Panc1 (cell line): ENCODE measurements around the gene CD300E. TPM values are rescaled to one million over a fixed set of nuclear protein-coding genes. Genes with fewer than 3 reads are reported as not detected.

Source experiments
- ATAC-seq: fragments of 200-7000 bp; cut with Tn5 transposase; 2 replicates; pipeline ENCODE4 v1.9.1; 2020; ENCODE audit warnings: mild to moderate bottlenecking, moderate library complexity
- BruUV-seq: library from RNA; stranded (reverse); fragments of 400-500 nt; replicated peaks from 2 replicates; lab custom pipeline; 2021; lab: Mats Ljungman, UMichigan
- CTCF ChIA-PET: fragments of 300-600 bp; sonication (Branson Sonifier 250); formaldehyde crosslinking; loops from one replicate; lab custom pipeline; 2022; ENCODE audit warnings: antibody characterized with exemption; lab: Charles Lee
- POLR2A ChIA-PET: fragments of 300-600 bp; sonication (Branson Sonifier 250); formaldehyde crosslinking; loops from one replicate; lab custom pipeline; 2022; ENCODE audit warnings: antibody characterized with exemption; lab: Charles Lee
- DNase-seq: peaks from one replicate; pipeline ENCODE4 v3.0.0-alpha.2; 2010; ENCODE audit warnings: low read depth, low spot score
- H3K27ac ChIP-seq: 2 replicates; pipeline ENCODE4 v1.5.1; 2011; ENCODE audit warnings: mild to moderate bottlenecking, low read length, inconsistent platforms
- H3K27me3 ChIP-seq: fragments of 200-500 bp; sonication (Bioruptor generic); 2 replicates; pipeline ENCODE4 v1.6.0; 2014; ENCODE audit warnings: low read length, inconsistent platforms; ENCODE audit not compliant: control insufficient read depth, insufficient read depth
- H3K36me3 ChIP-seq: fragments of 200-500 bp; sonication (Bioruptor generic); 2 replicates; pipeline ENCODE4 v1.5.1; 2014; ENCODE audit warnings: inconsistent platforms, mild to moderate bottlenecking, low read length, moderate library complexity; ENCODE audit not compliant: control insufficient read depth, insufficient read depth
- H3K4me1 ChIP-seq: 2 replicates; pipeline ENCODE4 v1.5.1; 2011; ENCODE audit warnings: inconsistent platforms, mild to moderate bottlenecking, low read length, moderate library complexity; ENCODE audit not compliant: control insufficient read depth, insufficient read depth
- H3K4me3 ChIP-seq, 2 experiments: 2 replicates each; pipeline ENCODE4 v1.5.1; 2011 to 2012; ENCODE audit warnings: low read depth in 2 of 2, low read length in 2 of 2, mild to moderate bottlenecking in 2 of 2, inconsistent platforms in 1 of 2, moderate library complexity in 1 of 2
- H3K9me3 ChIP-seq: fragments of 200-500 bp; sonication (Bioruptor generic); 2 replicates; pipeline ENCODE4 v1.5.1; 2014; ENCODE audit warnings: low read depth, mild to moderate bottlenecking, inconsistent platforms, low read length, moderate library complexity; ENCODE audit not compliant: control insufficient read depth, insufficient read depth
- POLR2AphosphoS5 ChIP-seq: IDR thresholded peaks from 2 replicates; pipeline ENCODE4 v1.6.1; 2012; ENCODE audit warnings: mild to moderate bottlenecking, low read depth, low read length, moderate library complexity
- REST ChIP-seq, 2 experiments: IDR thresholded peaks; 2 replicates each; pipeline ENCODE4 v1.6.1; 2011 to 2012; ENCODE audit warnings: low read depth in 2 of 2, control low read depth in 1 of 2, low read length in 1 of 2, mild to moderate bottlenecking in 1 of 2, moderate library complexity in 1 of 2; ENCODE audit not compliant: insufficient read depth in 1 of 2
- SIN3A ChIP-seq: IDR thresholded peaks from 2 replicates; pipeline ENCODE4 v1.6.1; 2012; ENCODE audit warnings: low read depth, mild to moderate bottlenecking, low read length, moderate library complexity, borderline replicate concordance; ENCODE audit not compliant: insufficient read depth
- TCF7L2 ChIP-seq: IDR thresholded peaks from 2 replicates; pipeline ENCODE4 v1.6.1; 2011; ENCODE audit warnings: mild to moderate bottlenecking, low read depth, low read length, inconsistent platforms
- in situ Hi-C: cut with HindIII; loops from 2 replicates; pipeline ENCODE4 v1.10.0; 2016; ENCODE audit warnings: low sequenced_read_pairs, low pct_unique_long_range_greater_than_20kb
- intact Hi-C: fragments of 100-400 bp; cut with micrococcal nuclease; formaldehyde crosslinking; loops from one replicate; pipeline ENCODE4 v1.10.0; 2022; ENCODE audit not compliant: unreplicated experiment
- total RNA-seq: library from RNA; stranded (reverse); gene quantifications from one replicate; pipeline ENCODE4 v1.2.1, GENCODE V29; 2021; ENCODE audit not compliant: unreplicated experiment
- TF ChIP-seq, protein P1 (sequence below): fragments of 450-650 bp; IDR thresholded peaks from 2 replicates; pipeline ENCODE4 v1.5.1; 2017; ENCODE audit warnings: mild to moderate bottlenecking

Gene CD300E
- total RNA-seq, 1 experiment from 2014 or later = not detected

GRCh38 chr17:74605361-74605760, 18.2 kb downstream of the CD300E start:
- H3K4me1 ChIP-seq = 0 out of 2 replicates have a peak, but pooled peaks cover 3% of the 10 kb centered on the region
- BruUV-seq = no TSS peak
- ATAC-seq (peak; percentile 82), DNase-seq (no peak)
- POLR2A ChIA-PET = no interaction called here
- in situ Hi-C loops = no loop called here
- H3K27me3 ChIP-seq = peaks cover 7% of the 10 kb centered on the region
- TF ChIP-seq POLR2AphosphoS5 (no peak), REST (IDR thresholded peaks at IDR 0.05; ENCODE audit: insufficient read depth in 1 of 2, low read depth in 2 of 2, low read length in 1 of 2) (no peak), SIN3A (no peak), TCF7L2 (no peak)
- TF ChIP-seq, protein P1, sequence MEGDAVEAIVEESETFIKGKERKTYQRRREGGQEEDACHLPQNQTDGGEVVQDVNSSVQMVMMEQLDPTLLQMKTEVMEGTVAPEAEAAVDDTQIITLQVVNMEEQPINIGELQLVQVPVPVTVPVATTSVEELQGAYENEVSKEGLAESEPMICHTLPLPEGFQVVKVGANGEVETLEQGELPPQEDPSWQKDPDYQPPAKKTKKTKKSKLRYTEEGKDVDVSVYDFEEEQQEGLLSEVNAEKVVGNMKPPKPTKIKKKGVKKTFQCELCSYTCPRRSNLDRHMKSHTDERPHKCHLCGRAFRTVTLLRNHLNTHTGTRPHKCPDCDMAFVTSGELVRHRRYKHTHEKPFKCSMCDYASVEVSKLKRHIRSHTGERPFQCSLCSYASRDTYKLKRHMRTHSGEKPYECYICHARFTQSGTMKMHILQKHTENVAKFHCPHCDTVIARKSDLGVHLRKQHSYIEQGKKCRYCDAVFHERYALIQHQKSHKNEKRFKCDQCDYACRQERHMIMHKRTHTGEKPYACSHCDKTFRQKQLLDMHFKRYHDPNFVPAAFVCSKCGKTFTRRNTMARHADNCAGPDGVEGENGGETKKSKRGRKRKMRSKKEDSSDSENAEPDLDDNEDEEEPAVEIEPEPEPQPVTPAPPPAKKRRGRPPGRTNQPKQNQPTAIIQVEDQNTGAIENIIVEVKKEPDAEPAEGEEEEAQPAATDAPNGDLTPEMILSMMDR = no peak
- H3K9me3 ChIP-seq = no peaks in the 10 kb centered on the region
- CTCF ChIA-PET = interaction anchor here (0.6 kb wide), 1 partner anchor 104 kb away, joined by 7 read pairs; no protein-coding TSS in a partner anchor
- H3K36me3 ChIP-seq = no peaks in the 10 kb centered on the region
- no peak overlapping the region for H3K27ac ChIP-seq
- H3K4me3 ChIP-seq = no peak overlapping the region
- intact Hi-C loops = loop anchor here (10.0 kb wide), 1 partner anchor 59 kb away; no protein-coding TSS in a partner anchor

DNA sequence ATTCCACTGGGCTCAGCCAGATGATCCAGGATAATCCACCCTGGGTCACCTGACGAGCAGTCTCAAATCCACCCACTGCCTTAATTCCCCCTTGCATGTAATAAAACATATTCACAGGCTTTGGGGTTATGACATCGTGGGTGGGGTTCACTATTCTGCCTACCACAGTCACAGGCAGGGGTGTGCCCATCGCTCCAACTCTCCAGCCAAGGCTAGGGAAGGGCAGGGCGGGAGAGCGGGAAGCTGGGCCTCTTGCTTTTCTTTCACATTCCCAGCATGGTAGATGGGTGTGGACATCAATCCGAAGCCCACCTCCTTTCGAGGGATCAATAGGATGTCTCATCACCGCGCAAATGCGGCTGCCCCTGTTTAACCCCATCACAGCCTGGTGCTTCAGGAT, 18.8 kb downstream of the CD300E start:
- Histone ChIP-seq H3K36me3 (no peaks in the 10 kb centered on the region), H3K9me3 (no peaks in the 10 kb centered on the region), H3K27me3 (peaks cover 4% of the 10 kb centered on the region), H3K4me3 (no peak overlapping the region), H3K4me1 (0 out of 2 replicates have a peak, but pooled peaks cover 3% of the 10 kb centered on the region), H3K27ac (no peak overlapping the region)
- no TSS peak for BruUV-seq
- DNase-seq (no peak), ATAC-seq (no peak)
- POLR2A ChIA-PET = no interaction called here
- in situ Hi-C loops = no loop called here
- intact Hi-C loops = loop anchor here (10.0 kb wide), 1 partner anchor 60 kb away; no protein-coding TSS in a partner anchor
- CTCF ChIA-PET = no interaction called here
- TF ChIP-seq REST (IDR thresholded peaks at IDR 0.05; ENCODE audit: insufficient read depth in 1 of 2, low read depth in 2 of 2, low read length in 1 of 2) (no peak), POLR2AphosphoS5 (no peak), TCF7L2 (no peak), SIN3A (no peak)
- TF ChIP-seq, protein P1 = no peak
